ENCODE measurements around the gene OR8B12. TPM values are rescaled to one million over a fixed set of nuclear protein-coding genes. Genes with fewer than 3 reads are reported as not detected.

Gene OR8B12
- polyA plus RNA-seq, 3 donors = not detected

GRCh38 chr11:124510279-124510678, 33.2 kb downstream of the OR8B12 start:
- H3K4me2 ChIP-seq (replicated peaks; ENCODE audit: extremely low read depth, low read length, poor library complexity, severe bottlenecking) = no peak overlapping the region
- H3K4me1 ChIP-seq (ENCODE audit: control insufficient read depth in 1 of 2, insufficient read depth in 2 of 2, low read length in 2 of 2) = peaks cover 6 to 14% of the 10 kb centered on the region in 2 donors
- H3K27ac ChIP-seq (ENCODE audit: low read depth in 1 of 2, low read length in 2 of 2) = no peak overlapping the region
- Mint-ChIP-seq H3K27ac (no peak overlapping the region), H3K4me3 (no peak overlapping the region), H3K27me3 (ENCODE audit: low read depth in 3 of 3) (peaks cover 0 to 10% (median 4%) of the 10 kb centered on the region in 3 donors), H3K4me1 (no peaks in the 10 kb centered on the region), H3K36me3 (no peaks in the 10 kb centered on the region), H3K9me3 (peaks cover 0 to 6% (median 2%) of the 10 kb centered on the region in 7 donors)
- H3K79me2 ChIP-seq (ENCODE audit: insufficient read depth, low read length) = no peaks in the 10 kb centered on the region
- H4K20me1 ChIP-seq (ENCODE audit: insufficient read depth, low read length) = no peaks in the 10 kb centered on the region
- no peak overlapping the region for H2AFZ ChIP-seq (ENCODE audit: insufficient read depth, low read depth, low read length, poor library complexity, severe bottlenecking)
- H3K9ac ChIP-seq (ENCODE audit: insufficient read depth, low read length, poor library complexity, severe bottlenecking) = no peak overlapping the region
- no peak for TF ChIP-seq CTCF (IDR thresholded peaks at IDR 0.05)
- no peaks in the 10 kb centered on the region for H3K27me3 ChIP-seq (ENCODE audit: control insufficient read depth in 2 of 2, insufficient read depth in 2 of 2, low read length in 2 of 2)
- H3K9me3 ChIP-seq (replicated peaks in 1 of 2; ENCODE audit: control insufficient read depth in 1 of 2, insufficient read depth in 1 of 2, low read length in 2 of 2) = no peaks in the 10 kb centered on the region
- H3K4me3 ChIP-seq (replicated peaks in 1 of 3; ENCODE audit: low read depth in 2 of 3, low read length in 3 of 3) = no peak overlapping the region
- no peaks in the 10 kb centered on the region for H3K36me3 ChIP-seq (replicated peaks in 1 of 2; ENCODE audit: control insufficient read depth in 1 of 2, insufficient read depth in 2 of 2, low read length in 2 of 2)
- 88% methylated on average over 4 of the region's 4 CpGs for WGBS (ENCODE audit: insufficient coverage)
- intact Hi-C loops (cut with micrococcal nuclease) = no loop called here
- DNase-seq = no peak

GRCh38 chr11:124499711-124500110, 43.7 kb downstream of the OR8B12 start:
- no peak overlapping the region for H3K9ac ChIP-seq (ENCODE audit: insufficient read depth, low read length, poor library complexity, severe bottlenecking)
- H4K20me1 ChIP-seq (ENCODE audit: insufficient read depth, low read length) = no peaks in the 10 kb centered on the region
- Mint-ChIP-seq H3K27me3 (ENCODE audit: low read depth in 3 of 3) (peaks cover 0 to 3% (median 0%) of the 10 kb centered on the region in 3 donors), H3K27ac (no peak overlapping the region), H3K9me3 (peaks cover 0 to 2% (median 0%) of the 10 kb centered on the region in 7 donors), H3K36me3 (no peaks in the 10 kb centered on the region), H3K4me1 (no peaks in the 10 kb centered on the region), H3K4me3 (no peak overlapping the region)
- no peak overlapping the region for H3K4me2 ChIP-seq (replicated peaks; ENCODE audit: extremely low read depth, low read length, poor library complexity, severe bottlenecking)
- no peaks in the 10 kb centered on the region for H3K79me2 ChIP-seq (ENCODE audit: insufficient read depth, low read length)
- no peaks in the 10 kb centered on the region for H3K4me1 ChIP-seq (ENCODE audit: control insufficient read depth in 1 of 2, insufficient read depth in 2 of 2, low read length in 2 of 2)
- TF ChIP-seq CTCF (IDR thresholded peaks at IDR 0.05) = no peak
- 93% methylated on average over 5 of the region's 8 CpGs for WGBS (ENCODE audit: insufficient coverage)
- no peaks in the 10 kb centered on the region for H3K27me3 ChIP-seq (ENCODE audit: control insufficient read depth in 2 of 2, insufficient read depth in 2 of 2, low read length in 2 of 2)
- intact Hi-C loops (cut with micrococcal nuclease) = no loop called here
- no peak overlapping the region for H2AFZ ChIP-seq (ENCODE audit: insufficient read depth, low read depth, low read length, poor library complexity, severe bottlenecking)
- no peak overlapping the region for H3K4me3 ChIP-seq (replicated peaks in 1 of 3; ENCODE audit: low read depth in 2 of 3, low read length in 3 of 3)
- no peak overlapping the region for H3K27ac ChIP-seq (ENCODE audit: low read depth in 1 of 2, low read length in 2 of 2)
- H3K9me3 ChIP-seq (replicated peaks in 1 of 2; ENCODE audit: control insufficient read depth in 1 of 2, insufficient read depth in 1 of 2, low read length in 2 of 2) = no peaks in the 10 kb centered on the region
- DNase-seq = no peak
- H3K36me3 ChIP-seq (replicated peaks in 1 of 2; ENCODE audit: control insufficient read depth in 1 of 2, insufficient read depth in 2 of 2, low read length in 2 of 2) = no peaks in the 10 kb centered on the region

Measured in CD14-positive monocyte (primary cell).